Keratinocyte (primary cell): ENCODE results near the gene GPS1. TPM values are rescaled to one million over a fixed set of nuclear protein-coding genes. Genes with fewer than 3 reads are reported as not detected.
A peak's percentile ranks its signal among the peaks of the same experiment; 100 is the strongest.

Source experiments
- DNase-seq: peaks from one replicate; pipeline ENCODE4 v3.0.0-alpha.2; 2011; ENCODE audit warnings: low read depth, missing footprints, low spot score
- FAIRE-seq: peaks from 2 replicates; lab custom pipeline; 2011; peaks lifted over from hg19 to GRCh38; lab: Jason Lieb, UNC
- H2AFZ ChIP-seq: 2 replicates; pipeline ENCODE4 v1.6.0; 2012; ENCODE audit warnings: low read length, control low read depth, inconsistent platforms; ENCODE audit not compliant: control insufficient read depth
- H3K27ac ChIP-seq: 2 replicates; pipeline ENCODE4 v1.5.1; 2011; ENCODE audit warnings: low read length; ENCODE audit not compliant: control insufficient read depth, insufficient read depth
- H3K27me3 ChIP-seq: 3 replicates; pipeline ENCODE4 v1.6.0; 2011; ENCODE audit warnings: low read length; ENCODE audit not compliant: control insufficient read depth, insufficient read depth; ENCODE audit errors: extremely low read depth
- H3K36me3 ChIP-seq, 2 experiments: 2 replicates in 1 of 2; 3 replicates in 1 of 2; pipeline ENCODE4 v1.5.1; 2011; ENCODE audit warnings: low read length in 2 of 2, mild to moderate bottlenecking in 1 of 2; ENCODE audit not compliant: control insufficient read depth in 2 of 2, insufficient read depth in 2 of 2; ENCODE audit errors: extremely low read depth in 1 of 2
- H3K4me1 ChIP-seq: 3 replicates; pipeline ENCODE4 v1.5.1; 2011; ENCODE audit warnings: low read length; ENCODE audit not compliant: control insufficient read depth, insufficient read depth; ENCODE audit errors: extremely low read depth
- H3K4me2 ChIP-seq: 3 replicates; pipeline ENCODE4 v1.6.0; 2011; ENCODE audit warnings: low read depth, low read length; ENCODE audit not compliant: control insufficient read depth, insufficient read depth; ENCODE audit errors: extremely low read depth
- H3K4me3 ChIP-seq, 3 experiments: fragments of 200-600 bp in 1 of 3; sonication (generic) in 1 of 3; 2 replicates in 2 of 3; 3 replicates in 1 of 3; pipeline ENCODE4 v1.5.1; 2011 to 2016; ENCODE audit warnings: low read length in 3 of 3, mild to moderate bottlenecking in 3 of 3, control low read depth in 2 of 3, inconsistent platforms in 1 of 3, low read depth in 1 of 3, mixed read lengths in 1 of 3, mixed run types in 1 of 3, moderate library complexity in 1 of 3; ENCODE audit not compliant: control insufficient read depth in 2 of 3, insufficient read depth in 2 of 3; ENCODE audit errors: extremely low read depth in 1 of 3
- H3K79me2 ChIP-seq: 2 replicates; pipeline ENCODE4 v1.6.0; 2012; ENCODE audit warnings: low read length; ENCODE audit not compliant: control insufficient read depth, insufficient read depth
- H3K9ac ChIP-seq: 3 replicates; pipeline ENCODE4 v1.6.0; 2011; ENCODE audit warnings: low read length; ENCODE audit not compliant: control insufficient read depth, insufficient read depth; ENCODE audit errors: extremely low read depth
- H3K9me1 ChIP-seq: 3 replicates; pipeline ENCODE4 v1.6.0; 2011; ENCODE audit warnings: low read length; ENCODE audit not compliant: control insufficient read depth, insufficient read depth; ENCODE audit errors: extremely low read depth
- H3K9me3 ChIP-seq: 2 replicates; pipeline ENCODE4 v1.5.1; 2012; ENCODE audit warnings: low read depth, low read length; ENCODE audit not compliant: control insufficient read depth
- H4K20me1 ChIP-seq: 3 replicates; pipeline ENCODE4 v1.6.0; 2011; ENCODE audit warnings: low read length; ENCODE audit not compliant: control insufficient read depth, insufficient read depth; ENCODE audit errors: extremely low read depth
- CTCF ChIP-seq, 3 experiments: IDR thresholded peaks in 1 of 3; conservative IDR thresholded peaks in 1 of 3; optimal IDR thresholded peaks in 1 of 3; 2 replicates in 2 of 3; 3 replicates in 1 of 3; pipeline versions ENCODE3 to v1.5.1; 2011; ENCODE audit warnings: low read length in 3 of 3, mild to moderate bottlenecking in 3 of 3, moderate library complexity in 2 of 3, control low read depth in 1 of 3, inconsistent platforms in 1 of 3; ENCODE audit not compliant: insufficient read depth in 2 of 3; ENCODE audit errors: extremely low read depth in 1 of 3
- EZH2 ChIP-seq: IDR thresholded peaks from one replicate; pipeline ENCODE4 v1.6.1; 2012; ENCODE audit warnings: inconsistent platforms, mild to moderate bottlenecking, low read length, moderate library complexity
- dilution Hi-C: fragments of 300-500 bp; cut with MboI; formaldehyde crosslinking; loops from one replicate; pipeline ENCODE4 v1.7.0; 2020; ENCODE audit warnings: low sequenced_read_pairs; ENCODE audit not compliant: extremely low pct_ligation_motif_present
- polyA plus RNA-seq, 5 experiments: library from polyadenylated mRNA; depleted of rRNA in 3 of 5; stranded (reverse) in 3 of 5; stranded (forward) in 1 of 5; unstranded in 1 of 5; fragments of >200 nt; gene quantifications; 1 replicate in 1 of 5; 2 replicates in 3 of 5; 3 replicates in 1 of 5; pipeline versions ENCODE4 v1.2.1 to v1.2.3, GENCODE V29; 2011 to 2012; ENCODE audit warnings: missing spikeins in 2 of 5, low read depth in 1 of 5, low replicate concordance in 1 of 5

Gene GPS1
- polyA plus RNA-seq, 1 donor (not counting 4 experiments of a cell fraction or from before 2014, with no cell fraction given), result 60.4 TPM

- H3K9me1 ChIP-seq, result peaks cover 2% of the 10 kb centered on the region
- peak overlapping the region; percentile 56 for H3K4me2 ChIP-seq
- no peak overlapping the region for H3K4me3 ChIP-seq
- peaks cover 30% of the 10 kb centered on the region for H3K4me1 ChIP-seq
- no peak for TF ChIP-seq EZH2
- no peak for TF ChIP-seq CTCF (optimal IDR thresholded peaks at IDR 0.05 in 1 of 3, IDR thresholded peaks at IDR 0.05 in 1 of 3, conservative IDR thresholded peaks at IDR 0.05 in 1 of 3; ENCODE audit: extremely low read depth in 1 of 3, insufficient read depth in 2 of 3, low read length in 3 of 3)
- no peak for FAIRE-seq
- no peaks in the 10 kb centered on the region for H3K79me2 ChIP-seq
- dilution Hi-C loops, result no loop called here
- peaks cover 2 to 6% of the 10 kb centered on the region in 2 experiments for H3K36me3 ChIP-seq
- no peak overlapping the region for H2AFZ ChIP-seq
- H3K9ac ChIP-seq, result peak overlapping the region; percentile 15
- H4K20me1 ChIP-seq, result no peaks in the 10 kb centered on the region
- H3K9me3 ChIP-seq, result no peaks in the 10 kb centered on the region
- no peak overlapping the region for H3K27ac ChIP-seq
- DNase-seq, result no peak
- H3K27me3 ChIP-seq, result no peaks in the 10 kb centered on the region
These were observed 53.8 kb downstream of the GPS1 start for GRCh38 chr17:82105417-82105881.

GRCh38 chr17:82105882-82106687 lies 54.4 kb downstream of the GPS1 start:
- Histone ChIP-seq H3K4me3 (peak overlapping the region in 1 of 3 experiments; percentile 8), H3K27ac (peak overlapping the region; percentile 2), H3K79me2 (no peaks in the 10 kb centered on the region), H3K27me3 (no peaks in the 10 kb centered on the region), H3K4me1 (peaks cover 29% of the 10 kb centered on the region), H2AFZ (peak overlapping the region; percentile 45), H3K9ac (peak overlapping the region; percentile 15), H3K36me3 (peaks cover 2 to 6% of the 10 kb centered on the region in 2 experiments), H3K9me3 (no peaks in the 10 kb centered on the region), H4K20me1 (no peaks in the 10 kb centered on the region), H3K4me2 (peak overlapping the region; percentile 56), H3K9me1 (peaks cover 2% of the 10 kb centered on the region)
- dilution Hi-C loops, result no loop called here
- TF ChIP-seq CTCF (optimal IDR thresholded peaks at IDR 0.05 in 1 of 3, IDR thresholded peaks at IDR 0.05 in 1 of 3, conservative IDR thresholded peaks at IDR 0.05 in 1 of 3; ENCODE audit: extremely low read depth in 1 of 3, insufficient read depth in 2 of 3, low read length in 3 of 3), result peak; percentile 26 to 36 (median 29)
- TF ChIP-seq EZH2, result no peak
- peak; percentile 74 for FAIRE-seq
- DNase-seq, result no peak
